ENCODE measurements around the gene CAVIN2. TPM values are rescaled to one million over a fixed set of nuclear protein-coding genes. Genes with fewer than 3 reads are reported as not detected.
"Not testable (repeated sequence)": the region's sequence is repeated elsewhere in the genome, so short reads cannot be mapped to it uniquely, and the experiment has no call there.

Gene CAVIN2
- total RNA-seq, 6 experiments from 2014 or later, result 3.1 to 15.9 (median 14.5) TPM

DNA sequence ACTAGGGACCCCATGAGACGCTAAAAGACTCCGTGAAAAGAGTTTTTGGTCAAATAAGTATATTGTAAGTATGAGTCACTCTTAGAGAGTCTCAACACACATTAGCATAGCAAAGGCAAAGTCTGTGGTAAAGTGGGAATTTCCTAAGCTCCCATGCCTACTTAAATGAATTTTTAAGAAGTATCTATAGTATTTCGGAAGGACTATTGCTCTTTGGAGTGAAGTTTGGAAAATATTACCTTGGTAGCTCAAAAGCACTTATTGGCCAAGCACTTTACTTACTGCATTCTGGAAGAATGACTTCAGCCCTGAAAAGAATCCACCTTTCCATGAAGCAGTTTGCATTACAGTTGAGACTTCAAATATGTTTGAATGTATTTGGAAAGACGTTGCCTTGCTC is 57.1 kb downstream of the CAVIN2 start:
- Mint-ChIP-seq H3K27me3 (ENCODE audit: insufficient read depth) (peaks cover 9% of the 10 kb centered on the region), H3K4me3 (no peak overlapping the region), H3K36me3 (ENCODE audit: low read depth) (no peaks in the 10 kb centered on the region), H3K27ac (no peak overlapping the region), H3K4me1 (ENCODE audit: low read depth) (no peaks in the 10 kb centered on the region), H3K9me3 (no peaks in the 10 kb centered on the region)
- DNase-seq, result no peak
- TF ChIP-seq, protein P1, sequence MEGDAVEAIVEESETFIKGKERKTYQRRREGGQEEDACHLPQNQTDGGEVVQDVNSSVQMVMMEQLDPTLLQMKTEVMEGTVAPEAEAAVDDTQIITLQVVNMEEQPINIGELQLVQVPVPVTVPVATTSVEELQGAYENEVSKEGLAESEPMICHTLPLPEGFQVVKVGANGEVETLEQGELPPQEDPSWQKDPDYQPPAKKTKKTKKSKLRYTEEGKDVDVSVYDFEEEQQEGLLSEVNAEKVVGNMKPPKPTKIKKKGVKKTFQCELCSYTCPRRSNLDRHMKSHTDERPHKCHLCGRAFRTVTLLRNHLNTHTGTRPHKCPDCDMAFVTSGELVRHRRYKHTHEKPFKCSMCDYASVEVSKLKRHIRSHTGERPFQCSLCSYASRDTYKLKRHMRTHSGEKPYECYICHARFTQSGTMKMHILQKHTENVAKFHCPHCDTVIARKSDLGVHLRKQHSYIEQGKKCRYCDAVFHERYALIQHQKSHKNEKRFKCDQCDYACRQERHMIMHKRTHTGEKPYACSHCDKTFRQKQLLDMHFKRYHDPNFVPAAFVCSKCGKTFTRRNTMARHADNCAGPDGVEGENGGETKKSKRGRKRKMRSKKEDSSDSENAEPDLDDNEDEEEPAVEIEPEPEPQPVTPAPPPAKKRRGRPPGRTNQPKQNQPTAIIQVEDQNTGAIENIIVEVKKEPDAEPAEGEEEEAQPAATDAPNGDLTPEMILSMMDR (IDR thresholded peaks at IDR 0.05), result no peak

DNA sequence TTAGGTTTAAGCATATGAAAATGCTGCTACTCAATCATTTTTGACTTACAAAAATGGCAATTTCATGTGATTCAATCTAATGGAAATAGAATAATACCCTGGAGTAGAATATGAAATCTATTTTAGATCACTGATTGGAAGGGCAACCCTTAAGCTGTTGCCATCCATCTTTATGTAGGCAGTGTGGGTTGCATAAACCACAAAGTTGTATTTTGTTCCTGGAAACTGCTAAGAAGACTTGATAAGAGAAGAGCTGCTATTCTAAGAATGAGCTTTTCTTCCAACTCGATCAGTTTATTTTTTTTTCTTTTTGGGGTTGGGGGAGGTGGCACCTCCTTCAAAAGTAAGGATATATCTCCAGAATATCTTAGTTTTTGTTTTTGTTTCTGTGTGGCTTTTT is 60.2 kb downstream of the CAVIN2 start:
- no peaks in the 10 kb centered on the region for H3K4me1 Mint-ChIP-seq (ENCODE audit: low read depth)
- peaks cover 15% of the 10 kb centered on the region for H3K27me3 Mint-ChIP-seq (ENCODE audit: insufficient read depth)
- no peaks in the 10 kb centered on the region for H3K9me3 Mint-ChIP-seq
- TF ChIP-seq, protein P1 (IDR thresholded peaks at IDR 0.05), result no peak
- no peak overlapping the region for H3K27ac Mint-ChIP-seq
- no peak for DNase-seq
- no peak overlapping the region for H3K4me3 Mint-ChIP-seq
- H3K36me3 Mint-ChIP-seq (ENCODE audit: low read depth), result no peaks in the 10 kb centered on the region

DNA sequence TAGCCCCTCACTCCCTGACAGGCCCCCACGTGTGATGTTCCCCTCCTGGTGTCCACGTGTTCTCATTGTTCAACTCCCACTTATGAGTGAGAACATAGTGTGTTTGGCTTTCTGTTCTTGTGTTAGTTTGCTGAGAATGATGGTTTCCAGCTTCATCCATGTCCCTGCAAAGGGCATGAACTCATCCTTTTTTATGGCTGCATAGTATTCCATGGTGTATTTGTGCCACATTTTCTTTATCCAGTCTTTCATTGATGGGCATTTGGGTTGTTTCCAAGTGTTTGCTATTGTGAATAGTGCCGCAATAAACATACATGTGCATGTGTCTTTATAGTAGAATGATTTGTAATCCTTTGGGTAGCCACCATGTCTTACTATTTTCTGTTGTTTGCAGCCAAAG is 61.2 kb downstream of the CAVIN2 start:
- peaks cover 15% of the 10 kb centered on the region for H3K27me3 Mint-ChIP-seq (ENCODE audit: insufficient read depth)
- H3K36me3 Mint-ChIP-seq (ENCODE audit: low read depth); DNase-seq: not testable (repeated sequence)

More for the DNA sequence above, 61.2 kb downstream of the CAVIN2 start:
- H3K4me1 Mint-ChIP-seq (ENCODE audit: low read depth); H3K4me3 Mint-ChIP-seq; H3K9me3 Mint-ChIP-seq; H3K27ac Mint-ChIP-seq: not testable (repeated sequence)

Other genes starting within 250 kb of the CAVIN2 start
- gene NABP1, start 169.0 kb downstream of the CAVIN2 start, total RNA-seq (2021; fragmentation: NEBNext Ultra II Directional; extraction: Animal tissue kit (Norgen Biotek cat#: 25700)), result 100 to 1,000 TPM in 5 of 6 experiments, 10 to 100 TPM in 1; 95.9 to 121 (median 109) TPM

Data from HFFc6 (cell line).